Tibial nerve (tissue), 4 donors: ENCODE results near the gene SLC5A10. TPM values are rescaled to one million over a fixed set of nuclear protein-coding genes. Genes with fewer than 3 reads are reported as not detected.

Experiments
- DNase-seq, 2 donors: peaks; one replicate each; pipeline ENCODE4 v3.0.0-alpha.2; 2019; ENCODE audit warnings: low spot score in 2 of 2
- H3K27ac ChIP-seq, 4 donors: fragments of 200-600 bp; sonication (generic) in 3 of 4; one replicate each; pipeline ENCODE4 v1.5.1; 2017 to 2019; ENCODE audit warnings: mild to moderate bottlenecking in 1 of 4
- H3K27me3 ChIP-seq, 2 donors: fragments of 200-600 bp; sonication (generic) in 1 of 2; one replicate each; pipeline versions ENCODE4 v1.5.1 to v1.6.0; 2017 to 2019
- H3K36me3 ChIP-seq, 3 donors: fragments of 200-600 bp; sonication (generic); one replicate each; pipeline ENCODE4 v1.5.1; 2018 to 2019
- H3K4me1 ChIP-seq, 4 donors: fragments of 200-600 bp; sonication (generic) in 3 of 4; one replicate each; pipeline ENCODE4 v1.5.1; 2017 to 2019
- H3K4me3 ChIP-seq, 4 donors: fragments of 200-600 bp; sonication (generic) in 3 of 4; one replicate each; pipeline ENCODE4 v1.5.1; 2017 to 2019; ENCODE audit warnings: mild to moderate bottlenecking in 1 of 4, moderate library complexity in 1 of 4
- H3K9me3 ChIP-seq, 4 donors: fragments of 200-600 bp; sonication (generic) in 3 of 4; one replicate each; pipeline ENCODE4 v1.5.1; 2017 to 2019
- EP300 ChIP-seq, 2 donors: sonication (generic); formaldehyde crosslinking; IDR thresholded peaks; one replicate each; pipeline ENCODE4 v1.6.1; 2017; ENCODE audit warnings: antibody characterized with exemption in 2 of 2, mild to moderate bottlenecking in 1 of 2
- POLR2A ChIP-seq, 2 donors: fragments of 450-650 bp; IDR thresholded peaks; one replicate each; pipeline ENCODE4 v1.6.1; 2017; ENCODE audit warnings: antibody characterized with exemption in 2 of 2, mild to moderate bottlenecking in 2 of 2, moderate library complexity in 2 of 2
- WGBS, 2 donors: methylation state at CpG; one replicate each; pipeline ENCODE4 v1.1.5; 2018; 5-methylcytosine and 5-hydroxymethylcytosine counted together
- total RNA-seq, 4 donors: library from RNA; depleted of rRNA; stranded (reverse); fragments of >200 nt; gene quantifications; one replicate each; pipeline ENCODE4 v1.1.0, GENCODE V29; 2016
- TF ChIP-seq, protein P1 (sequence below), 5 experiments: fragments of 200-600 bp in 3 of 5; fragments of 450-650 bp in 2 of 5; sonication (generic) in 3 of 5; IDR thresholded peaks; one replicate each; pipeline ENCODE4 v1.5.1; 2016 to 2019; ENCODE audit warnings: antibody characterized with exemption in 5 of 5, mild to moderate bottlenecking in 3 of 5, moderate library complexity in 2 of 5

SLC5A10 gene
- total RNA-seq, 4 donors from 2014 or later, result not detected

GRCh38 chr17:18999394-18999793, 47.4 kb downstream of the SLC5A10 start:
- H3K27me3 ChIP-seq, result peaks cover 0 to 9% of the 10 kb centered on the region in 2 donors
- H3K4me1 ChIP-seq, result peaks cover 0 to 11% (median 5%) of the 10 kb centered on the region in 4 donors
- H3K4me3 ChIP-seq, result no peak overlapping the region
- 89 to 96% methylated on average over 8 of the region's 8 CpGs for WGBS, 2 donors
- no peak overlapping the region for H3K27ac ChIP-seq
- no peak for DNase-seq
- no peaks in the 10 kb centered on the region for H3K36me3 ChIP-seq
- TF ChIP-seq, protein P1, sequence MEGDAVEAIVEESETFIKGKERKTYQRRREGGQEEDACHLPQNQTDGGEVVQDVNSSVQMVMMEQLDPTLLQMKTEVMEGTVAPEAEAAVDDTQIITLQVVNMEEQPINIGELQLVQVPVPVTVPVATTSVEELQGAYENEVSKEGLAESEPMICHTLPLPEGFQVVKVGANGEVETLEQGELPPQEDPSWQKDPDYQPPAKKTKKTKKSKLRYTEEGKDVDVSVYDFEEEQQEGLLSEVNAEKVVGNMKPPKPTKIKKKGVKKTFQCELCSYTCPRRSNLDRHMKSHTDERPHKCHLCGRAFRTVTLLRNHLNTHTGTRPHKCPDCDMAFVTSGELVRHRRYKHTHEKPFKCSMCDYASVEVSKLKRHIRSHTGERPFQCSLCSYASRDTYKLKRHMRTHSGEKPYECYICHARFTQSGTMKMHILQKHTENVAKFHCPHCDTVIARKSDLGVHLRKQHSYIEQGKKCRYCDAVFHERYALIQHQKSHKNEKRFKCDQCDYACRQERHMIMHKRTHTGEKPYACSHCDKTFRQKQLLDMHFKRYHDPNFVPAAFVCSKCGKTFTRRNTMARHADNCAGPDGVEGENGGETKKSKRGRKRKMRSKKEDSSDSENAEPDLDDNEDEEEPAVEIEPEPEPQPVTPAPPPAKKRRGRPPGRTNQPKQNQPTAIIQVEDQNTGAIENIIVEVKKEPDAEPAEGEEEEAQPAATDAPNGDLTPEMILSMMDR (IDR thresholded peaks at IDR 0.05), result no peak
- no peak for TF ChIP-seq POLR2A (IDR thresholded peaks at IDR 0.05)
- no peak for TF ChIP-seq EP300 (IDR thresholded peaks at IDR 0.05)
- H3K9me3 ChIP-seq, result peaks cover 0 to 23% (median 0%) of the 10 kb centered on the region in 4 donors

DNA sequence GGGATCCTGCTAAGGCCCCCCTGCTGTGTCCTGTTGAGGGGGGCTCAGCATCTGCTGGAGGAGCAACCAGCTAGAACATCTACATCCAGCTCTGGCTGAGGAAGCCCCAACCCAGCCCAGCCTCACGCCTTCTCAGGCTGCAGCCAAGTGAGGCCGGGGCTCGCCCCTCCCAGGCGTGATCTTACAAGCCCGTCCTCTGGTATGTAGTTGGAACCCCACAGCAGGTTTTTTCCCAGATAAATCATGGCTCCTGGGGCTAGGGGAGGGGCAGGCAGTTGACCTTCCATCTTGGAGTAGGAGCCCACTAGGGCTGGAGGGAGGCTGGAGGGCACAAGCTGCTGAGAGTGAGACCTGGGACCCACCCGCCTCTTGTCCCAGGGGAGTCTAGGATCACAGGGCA, 47.9 kb downstream of the SLC5A10 start:
- TF ChIP-seq, protein P1 (IDR thresholded peaks at IDR 0.05), result no peak
- TF ChIP-seq POLR2A (IDR thresholded peaks at IDR 0.05) (no peak), EP300 (IDR thresholded peaks at IDR 0.05) (no peak)
- Histone ChIP-seq H3K4me1 (peaks cover 0 to 15% (median 6%) of the 10 kb centered on the region in 4 donors), H3K27ac (no peak overlapping the region), H3K4me3 (no peak overlapping the region), H3K36me3 (no peaks in the 10 kb centered on the region), H3K9me3 (peaks cover 0 to 17% (median 0%) of the 10 kb centered on the region in 4 donors), H3K27me3 (peaks cover 0 to 13% of the 10 kb centered on the region in 2 donors)
- no peak for DNase-seq
- WGBS, 2 donors, result 78 to 89% methylated on average over 6 of the region's 6 CpGs

DNA sequence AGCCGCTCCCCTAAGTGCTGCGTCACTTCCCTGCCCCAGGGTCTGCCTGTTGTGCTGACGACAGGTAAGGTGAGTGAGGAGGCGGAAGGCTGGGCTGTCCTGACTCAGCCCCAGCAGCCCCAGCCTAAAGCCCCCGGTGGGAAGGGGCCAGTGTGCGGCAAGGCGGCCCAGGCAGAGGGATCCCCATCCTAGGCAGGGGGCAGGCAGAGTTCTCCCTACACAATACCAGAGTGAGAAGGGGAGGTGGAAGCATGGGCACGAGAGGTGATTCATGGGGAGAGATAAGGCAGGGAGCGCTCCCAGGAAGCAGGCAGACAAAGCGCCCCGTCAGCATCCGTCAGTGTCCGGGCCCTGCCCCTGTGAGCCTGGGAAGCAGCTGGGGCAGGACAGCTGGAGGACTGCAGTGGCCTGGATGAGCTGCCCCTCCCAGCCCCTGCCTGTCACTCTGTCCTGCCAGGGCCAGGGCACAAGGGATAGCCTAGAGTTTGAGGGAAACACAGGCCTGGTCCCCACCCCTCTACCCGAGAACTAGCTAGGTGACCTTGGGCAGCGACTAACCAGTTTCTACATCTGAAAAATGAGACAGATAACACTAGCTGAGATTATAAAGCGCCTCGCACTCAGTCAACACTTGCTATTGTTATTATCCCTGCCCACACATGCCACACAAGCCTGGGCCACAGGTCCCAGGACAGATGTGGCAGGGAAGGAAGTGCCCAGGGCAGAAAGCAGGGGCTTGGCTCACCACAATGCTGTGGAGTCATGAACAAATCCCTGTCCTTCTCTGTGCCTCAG, 48.8 kb downstream of the SLC5A10 start:
- WGBS, 2 donors, result 75 to 84% methylated on average over 16 to 17 of the region's 17 CpGs
- H3K27ac ChIP-seq, result peak overlapping the region in 1 of 4 donors; percentile 26

DNA sequence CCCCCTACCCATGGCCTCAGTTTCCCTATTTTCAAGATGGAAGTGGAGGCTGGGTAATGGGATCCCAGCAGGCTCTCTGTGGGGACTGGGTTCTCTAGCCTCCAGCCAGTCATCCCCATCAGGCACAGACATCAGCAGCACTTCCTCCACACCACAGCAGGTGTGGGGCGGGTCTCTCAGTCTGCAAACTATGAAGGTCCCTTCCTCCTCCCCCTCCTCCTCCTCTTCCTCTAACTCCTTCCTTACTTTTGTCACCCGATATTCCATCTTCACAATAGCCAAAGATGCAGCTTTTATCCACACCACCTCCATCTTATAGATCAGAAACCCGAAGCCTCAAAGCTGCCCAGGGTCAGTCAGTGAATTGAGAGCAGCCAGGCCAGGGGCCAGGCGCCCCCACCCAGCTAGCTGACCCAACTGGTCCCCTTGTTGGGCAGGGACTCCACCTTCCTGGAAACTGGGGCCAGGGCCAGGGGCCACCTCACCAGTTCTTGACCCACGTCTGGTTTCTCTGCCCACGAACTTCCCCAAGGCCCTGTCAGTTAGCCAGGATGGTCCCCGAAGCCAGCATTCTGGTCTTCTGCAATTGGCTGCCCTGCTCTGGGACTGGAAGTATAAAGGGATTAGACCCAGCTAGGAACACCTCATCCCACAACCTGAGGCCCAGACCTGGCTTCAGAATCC, 50.1 kb downstream of the SLC5A10 start:
- Histone ChIP-seq H3K9me3 (peaks cover 0 to 3% (median 0%) of the 10 kb centered on the region in 4 donors), H3K4me3 (no peak overlapping the region), H3K36me3 (no peaks in the 10 kb centered on the region), H3K27me3 (peaks cover 0 to 23% of the 10 kb centered on the region in 2 donors), H3K27ac (peak overlapping the region in 1 of 4 donors; percentile 26), H3K4me1 (peaks cover 0 to 16% (median 7%) of the 10 kb centered on the region in 4 donors)
- TF ChIP-seq, protein P1 (IDR thresholded peaks at IDR 0.05), result no peak
- no peak for TF ChIP-seq EP300 (IDR thresholded peaks at IDR 0.05)
- no peak for TF ChIP-seq POLR2A (IDR thresholded peaks at IDR 0.05)
- 69 to 75% methylated on average over 7 of the region's 7 CpGs for WGBS, 2 donors
- DNase-seq, result no peak

More for the DNA sequence above, 48.8 kb downstream of the SLC5A10 start:
- TF ChIP-seq POLR2A (IDR thresholded peaks at IDR 0.05), result no peak
- TF ChIP-seq EP300 (IDR thresholded peaks at IDR 0.05), result no peak
- TF ChIP-seq, protein P1 (IDR thresholded peaks at IDR 0.05), result no peak
- Histone ChIP-seq H3K9me3 (peaks cover 0 to 9% (median 0%) of the 10 kb centered on the region in 4 donors), H3K27me3 (peaks cover 0 to 21% of the 10 kb centered on the region in 2 donors), H3K36me3 (no peaks in the 10 kb centered on the region), H3K4me1 (peaks cover 0 to 16% (median 7%) of the 10 kb centered on the region in 4 donors), H3K4me3 (no peak overlapping the region)
- DNase-seq, result no peak
